NCI-H2171 (cell line): ENCODE results near the gene MICAL2.

Experiments used
- DNase-seq: peaks from one replicate; lab custom pipeline; 2025; lab: John Stamatoyannopoulos, UW

The MICAL2 gene, protein sequence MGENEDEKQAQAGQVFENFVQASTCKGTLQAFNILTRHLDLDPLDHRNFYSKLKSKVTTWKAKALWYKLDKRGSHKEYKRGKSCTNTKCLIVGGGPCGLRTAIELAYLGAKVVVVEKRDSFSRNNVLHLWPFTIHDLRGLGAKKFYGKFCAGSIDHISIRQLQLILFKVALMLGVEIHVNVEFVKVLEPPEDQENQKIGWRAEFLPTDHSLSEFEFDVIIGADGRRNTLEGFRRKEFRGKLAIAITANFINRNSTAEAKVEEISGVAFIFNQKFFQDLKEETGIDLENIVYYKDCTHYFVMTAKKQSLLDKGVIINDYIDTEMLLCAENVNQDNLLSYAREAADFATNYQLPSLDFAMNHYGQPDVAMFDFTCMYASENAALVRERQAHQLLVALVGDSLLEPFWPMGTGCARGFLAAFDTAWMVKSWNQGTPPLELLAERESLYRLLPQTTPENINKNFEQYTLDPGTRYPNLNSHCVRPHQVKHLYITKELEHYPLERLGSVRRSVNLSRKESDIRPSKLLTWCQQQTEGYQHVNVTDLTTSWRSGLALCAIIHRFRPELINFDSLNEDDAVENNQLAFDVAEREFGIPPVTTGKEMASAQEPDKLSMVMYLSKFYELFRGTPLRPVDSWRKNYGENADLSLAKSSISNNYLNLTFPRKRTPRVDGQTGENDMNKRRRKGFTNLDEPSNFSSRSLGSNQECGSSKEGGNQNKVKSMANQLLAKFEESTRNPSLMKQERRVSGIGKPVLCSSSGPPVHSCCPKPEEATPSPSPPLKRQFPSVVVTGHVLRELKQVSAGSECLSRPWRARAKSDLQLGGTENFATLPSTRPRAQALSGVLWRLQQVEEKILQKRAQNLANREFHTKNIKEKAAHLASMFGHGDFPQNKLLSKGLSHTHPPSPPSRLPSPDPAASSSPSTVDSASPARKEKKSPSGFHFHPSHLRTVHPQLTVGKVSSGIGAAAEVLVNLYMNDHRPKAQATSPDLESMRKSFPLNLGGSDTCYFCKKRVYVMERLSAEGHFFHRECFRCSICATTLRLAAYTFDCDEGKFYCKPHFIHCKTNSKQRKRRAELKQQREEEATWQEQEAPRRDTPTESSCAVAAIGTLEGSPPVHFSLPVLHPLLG

DNA sequence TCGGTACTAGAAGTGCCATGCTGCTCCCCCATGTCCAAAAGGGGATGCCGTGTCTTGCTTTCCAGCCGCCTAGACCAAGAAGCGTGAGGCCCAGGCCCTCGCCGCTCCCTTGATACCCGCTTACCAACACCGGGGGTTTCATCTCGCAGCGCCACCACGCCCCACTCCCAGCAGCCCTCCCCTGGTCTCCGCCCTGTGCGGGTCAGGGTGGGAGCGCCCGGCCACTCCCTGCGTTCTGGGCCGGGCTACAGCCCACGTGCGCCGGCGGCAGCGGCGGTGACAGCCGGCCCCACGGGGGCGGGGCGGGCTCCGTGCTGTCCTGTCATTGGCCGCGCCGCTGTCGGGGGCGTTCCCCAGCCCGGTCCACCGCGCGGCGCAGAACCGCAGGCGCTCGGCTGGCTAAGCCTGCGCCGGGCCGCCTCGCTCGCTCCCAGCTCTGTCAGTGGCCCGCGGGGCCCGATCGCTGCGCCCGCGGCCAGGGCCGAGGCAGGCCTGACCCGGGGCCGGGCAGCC, at the start of gene MICAL2:
Gene MICAL2 (plus strand): TSS at position 390 of the 513 bp plus-strand sequence. CDS start 51,566 bp downstream, outside the sequence.
- DNase-seq = peak; percentile 60

DNA sequence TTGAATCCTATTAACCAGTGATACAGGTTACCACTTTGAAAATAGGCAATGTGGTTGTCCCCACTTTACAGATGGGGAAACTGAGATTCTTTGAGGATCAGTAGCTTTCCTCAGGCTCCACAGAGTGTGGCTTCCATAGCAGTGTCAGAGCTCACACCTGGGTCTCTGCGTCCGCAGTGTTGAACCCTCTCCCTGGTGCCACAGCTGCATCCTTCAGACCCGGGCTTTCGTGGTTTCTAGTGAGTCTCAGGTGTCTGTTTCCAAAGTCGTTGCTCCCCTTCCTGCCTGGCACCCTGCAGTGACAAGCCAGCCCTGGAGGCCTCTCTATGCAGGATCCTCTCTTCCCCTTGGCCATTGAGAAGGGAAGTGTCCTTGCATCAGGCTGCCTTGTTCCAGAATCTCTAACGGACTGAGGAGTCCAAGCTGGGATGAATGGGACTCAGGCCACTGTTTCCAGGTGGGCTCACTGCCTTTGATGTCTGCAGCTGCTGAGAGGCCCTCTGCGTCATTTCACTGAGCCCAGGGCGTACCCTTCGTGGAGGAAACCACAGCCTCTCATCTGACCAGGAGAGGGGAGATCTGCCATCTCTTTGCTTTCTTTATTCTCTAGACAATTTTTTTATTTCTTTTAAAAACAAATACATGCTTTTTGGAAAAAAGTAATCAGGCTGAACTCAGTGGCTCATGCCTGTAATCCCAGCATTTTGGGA, 48.4 kb upstream of the MICAL2 start:
- no peak for DNase-seq

DNA sequence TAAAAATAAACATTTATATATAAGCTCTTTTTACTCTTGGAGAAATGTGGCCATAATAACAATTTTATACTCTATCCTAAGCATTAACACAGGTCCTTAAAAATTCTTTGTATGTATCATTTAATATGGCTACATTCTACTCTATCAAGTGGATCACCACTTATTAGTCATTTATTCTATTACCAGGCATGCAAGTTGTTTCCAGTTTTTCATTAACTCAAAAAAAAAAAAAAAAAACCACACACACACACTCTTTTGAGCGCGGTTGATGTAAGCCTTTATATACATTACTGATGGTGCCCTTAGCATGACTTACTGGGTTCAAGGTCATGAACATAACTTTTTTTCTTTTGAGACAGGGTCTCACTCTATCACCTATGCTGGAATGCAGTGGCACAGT, 47.1 kb upstream of the MICAL2 start:
- no peak for DNase-seq

DNA sequence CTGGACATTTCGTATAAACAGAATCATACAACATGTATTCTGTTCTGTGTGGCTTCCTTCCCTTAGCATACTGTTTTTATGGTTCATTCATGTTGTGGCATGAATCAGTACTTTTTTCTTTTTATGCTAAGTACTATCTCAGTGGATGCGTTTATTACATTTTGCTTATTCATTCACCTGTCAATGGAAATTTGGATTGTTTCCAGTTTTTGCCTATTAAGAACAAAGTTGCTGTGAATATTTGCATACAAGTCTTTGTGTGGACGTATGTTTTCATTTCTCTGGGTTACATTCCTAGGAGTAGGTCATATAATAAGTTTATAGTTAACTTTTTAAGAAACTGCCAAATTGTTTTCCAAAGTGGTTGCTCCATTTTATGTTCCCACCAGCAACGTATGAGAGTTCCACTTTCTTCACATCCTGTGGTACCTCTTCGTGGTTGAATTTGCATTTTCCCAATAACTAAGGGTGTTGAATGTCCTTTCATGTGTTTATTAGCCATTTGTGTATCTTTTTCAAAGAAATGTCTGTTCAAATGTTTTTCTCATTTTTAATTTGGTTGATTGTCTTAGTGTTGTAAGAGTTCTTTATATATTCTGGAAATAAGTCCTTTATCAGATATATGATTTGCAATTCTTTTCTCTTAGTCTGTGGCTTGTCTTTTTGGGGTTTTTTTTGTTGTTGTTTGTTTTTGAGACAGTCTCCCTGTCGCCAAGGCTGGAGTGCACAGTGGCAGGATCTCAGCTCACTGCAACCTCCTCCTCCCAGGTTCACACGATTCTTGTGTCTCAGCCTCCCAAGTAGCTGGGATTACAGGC, 46.0 kb upstream of the MICAL2 start:
- no peak for DNase-seq

DNA sequence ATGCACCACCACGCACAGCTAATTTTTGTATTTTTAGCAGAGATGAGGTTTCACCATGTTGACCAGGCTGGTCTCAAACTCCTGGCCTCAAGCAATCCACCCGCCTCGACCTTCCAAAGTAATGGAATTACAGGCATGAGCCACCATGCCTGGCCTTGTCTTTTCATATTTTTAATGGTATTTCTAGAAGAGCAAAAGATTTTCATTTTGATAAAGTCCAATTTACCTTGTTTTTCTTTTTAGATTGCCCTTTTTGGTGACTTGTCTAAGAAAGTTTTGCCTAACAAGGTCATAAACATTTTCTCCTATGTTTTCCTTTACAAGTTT, 45.5 kb upstream of the MICAL2 start:
- DNase-seq = no peak

DNA sequence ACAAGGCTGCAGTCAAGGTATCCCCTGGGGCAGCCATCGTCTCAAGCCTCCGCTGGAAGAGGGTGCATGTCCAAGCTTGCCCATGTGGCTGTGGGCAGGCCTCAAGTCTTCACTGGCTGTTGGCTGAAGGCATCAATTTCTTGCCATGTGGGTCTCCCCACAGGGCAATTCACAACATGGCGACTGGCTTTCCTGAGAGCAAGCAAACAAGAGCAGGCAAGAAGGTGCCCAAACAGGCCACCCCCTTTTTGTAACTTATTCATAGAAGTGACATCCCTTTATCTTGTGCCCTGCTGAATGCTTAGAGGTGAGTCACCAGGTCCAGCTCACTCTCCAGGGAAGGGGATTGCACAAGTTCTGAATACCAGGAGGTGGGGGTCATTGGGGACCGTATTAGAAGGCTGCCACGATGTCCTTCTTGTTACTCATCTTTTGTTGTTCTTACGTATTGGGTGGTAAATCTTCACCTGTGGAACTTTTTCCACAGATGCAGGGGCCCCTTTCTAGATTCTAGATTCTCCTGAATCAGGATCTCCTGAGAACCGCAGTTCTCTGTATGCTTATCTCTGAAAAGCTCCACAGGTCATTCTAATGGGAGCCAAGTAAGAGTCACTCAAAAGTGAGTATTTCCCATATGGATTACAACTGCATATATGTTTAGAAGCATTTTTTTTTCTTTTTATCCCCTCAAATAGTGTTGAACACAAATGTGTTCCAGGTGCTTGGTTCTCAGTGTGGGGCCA, 44.2 kb upstream of the MICAL2 start:
- no peak for DNase-seq

DNA sequence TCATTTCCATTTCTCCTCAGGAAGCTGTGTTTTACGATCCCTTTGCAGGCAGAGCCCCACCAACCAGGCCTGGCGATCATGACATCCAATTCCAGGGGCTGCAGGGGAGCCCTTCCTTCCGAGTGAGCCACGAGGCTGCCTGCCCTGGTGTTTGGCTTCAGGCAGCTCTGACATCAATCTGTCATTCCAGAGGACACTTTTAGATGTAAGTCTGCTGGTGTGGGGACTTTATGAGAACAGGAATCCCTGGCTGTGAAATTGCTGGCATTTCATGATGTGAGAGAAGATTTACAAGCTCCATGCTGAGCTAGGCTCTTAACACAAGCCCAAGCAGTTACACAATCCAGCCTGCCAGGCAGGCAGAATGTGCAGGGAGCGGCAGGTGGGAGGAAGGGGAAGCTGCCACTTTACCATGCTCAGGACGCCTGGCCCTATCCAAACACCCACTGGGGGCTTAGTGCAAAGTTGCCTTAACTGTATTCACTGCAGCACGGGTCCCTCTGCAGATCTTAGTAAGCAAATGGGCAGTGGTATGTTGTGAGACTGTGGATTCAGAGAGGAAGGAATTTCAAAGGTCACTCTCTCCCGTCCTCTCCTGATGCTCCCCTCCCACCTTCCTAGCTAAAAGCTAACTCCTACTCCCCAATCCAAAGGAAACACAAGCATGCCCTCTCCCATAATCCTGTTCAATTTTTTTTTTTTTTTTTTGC, 43.4 kb upstream of the MICAL2 start:
- no peak for DNase-seq

DNA sequence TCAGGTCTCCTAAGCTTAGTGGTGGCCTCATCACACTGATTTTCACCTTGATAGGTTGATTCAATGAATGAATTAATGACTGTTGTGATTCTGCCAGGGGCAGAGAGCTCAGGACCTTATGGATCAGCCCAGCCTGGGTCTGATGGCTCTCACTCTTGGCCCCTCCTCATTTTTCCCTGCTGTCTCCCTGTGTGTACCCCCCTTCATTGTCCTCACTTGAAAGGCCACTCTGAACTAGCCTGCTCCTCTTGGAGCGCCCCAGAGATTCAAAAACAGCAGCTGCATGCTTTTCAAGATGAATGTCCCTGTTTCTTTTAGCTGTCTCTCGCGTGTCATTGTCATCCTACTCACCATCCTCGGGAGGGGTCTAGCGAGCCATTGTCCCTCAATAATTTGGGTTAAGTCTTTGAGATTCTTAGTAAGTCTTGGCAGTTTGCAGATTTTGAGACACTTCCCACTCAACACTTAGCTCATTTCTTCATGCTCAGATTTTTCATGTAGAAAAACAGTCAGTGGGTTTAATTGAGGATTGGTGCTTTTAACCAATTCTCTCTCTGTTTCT, 42.5 kb upstream of the MICAL2 start:
- DNase-seq = no peak

DNA sequence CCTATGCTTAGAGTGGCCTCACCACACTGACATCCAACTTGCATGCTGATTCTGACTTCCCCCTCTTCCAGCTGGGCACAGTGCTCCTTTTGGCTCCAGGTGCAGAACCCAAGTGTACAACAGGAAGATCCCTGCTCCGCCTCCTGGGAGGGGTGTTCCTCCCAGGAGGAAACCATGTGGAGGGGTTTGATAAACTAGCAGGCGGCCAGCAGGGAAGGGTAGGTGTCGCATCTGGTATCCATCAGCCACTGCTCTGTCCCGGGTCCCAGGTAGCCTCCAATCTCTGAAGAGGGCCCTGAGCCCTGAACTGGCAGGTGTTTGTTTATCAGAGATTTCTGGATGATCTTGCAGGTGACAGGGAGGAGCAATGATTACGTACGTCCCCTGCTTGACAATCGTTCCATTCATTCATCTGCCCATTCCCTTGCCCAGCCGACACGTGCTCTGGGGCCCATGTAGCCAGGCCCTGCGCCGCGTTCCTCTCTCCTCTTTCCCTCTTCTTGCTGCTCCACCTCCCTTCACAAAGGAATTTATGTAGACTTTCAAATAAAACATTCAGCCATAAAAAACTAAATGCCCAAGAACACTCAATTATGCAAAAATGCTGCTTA, 41.2 kb upstream of the MICAL2 start:
- no peak for DNase-seq

DNA sequence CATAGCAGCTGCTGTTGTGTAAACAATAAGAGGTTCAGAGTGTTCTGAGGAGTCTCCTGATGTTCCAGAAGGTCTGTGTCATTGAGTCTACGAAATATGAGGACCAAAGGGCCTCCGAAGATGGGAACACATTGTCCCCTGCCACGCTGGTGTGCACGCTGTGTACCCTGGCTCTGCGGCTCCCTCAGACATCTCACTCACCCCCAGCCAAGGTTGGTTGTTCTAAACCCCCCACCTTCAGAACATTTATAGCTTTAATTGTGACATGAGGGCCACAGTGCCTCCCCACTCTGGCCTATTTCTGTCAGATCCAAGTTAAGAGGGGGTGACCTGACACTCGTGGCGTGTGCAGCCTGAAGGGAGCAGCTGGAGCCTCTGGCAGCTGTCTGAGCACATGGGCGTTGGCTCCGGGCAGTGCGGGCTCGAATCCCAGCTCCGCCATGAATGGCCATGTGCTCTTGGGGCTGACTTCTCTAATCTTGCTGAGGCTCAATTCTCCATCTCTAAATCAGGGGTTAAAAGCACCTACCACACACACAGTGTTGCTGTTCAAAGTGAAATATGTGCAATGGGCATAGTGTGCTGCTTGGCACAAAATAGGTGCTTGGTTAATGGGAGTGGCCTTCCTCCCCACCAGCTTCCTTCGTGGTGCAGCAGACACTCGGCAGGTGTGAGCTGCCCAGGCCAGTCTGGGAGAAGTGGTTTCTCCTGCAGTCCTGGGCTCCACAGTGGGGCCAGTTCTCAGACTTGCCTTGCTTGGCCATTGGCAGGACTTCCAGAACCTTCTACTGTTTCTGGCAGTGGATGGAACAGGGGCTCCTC, 39.7 kb upstream of the MICAL2 start:
- no peak for DNase-seq

DNA sequence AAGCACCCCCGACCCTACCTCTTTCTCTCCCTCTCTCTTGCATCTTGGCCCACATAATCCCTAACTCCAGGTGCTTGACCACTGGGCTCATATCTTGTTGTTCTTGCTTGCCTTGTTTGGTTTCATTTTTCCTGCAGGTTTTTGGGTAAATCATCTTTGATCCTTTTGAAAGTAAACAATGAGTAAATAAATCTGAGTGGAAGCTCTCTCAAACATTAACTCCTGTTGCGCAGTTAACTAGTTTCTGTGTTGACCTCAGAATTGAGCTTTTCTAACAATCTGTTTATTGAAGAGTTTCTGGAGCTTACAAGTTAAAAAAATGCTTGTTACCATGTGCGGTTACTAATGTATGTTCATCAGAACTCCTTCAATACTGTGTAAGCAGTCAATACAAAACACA, 38.8 kb upstream of the MICAL2 start:
- no peak for DNase-seq

DNA sequence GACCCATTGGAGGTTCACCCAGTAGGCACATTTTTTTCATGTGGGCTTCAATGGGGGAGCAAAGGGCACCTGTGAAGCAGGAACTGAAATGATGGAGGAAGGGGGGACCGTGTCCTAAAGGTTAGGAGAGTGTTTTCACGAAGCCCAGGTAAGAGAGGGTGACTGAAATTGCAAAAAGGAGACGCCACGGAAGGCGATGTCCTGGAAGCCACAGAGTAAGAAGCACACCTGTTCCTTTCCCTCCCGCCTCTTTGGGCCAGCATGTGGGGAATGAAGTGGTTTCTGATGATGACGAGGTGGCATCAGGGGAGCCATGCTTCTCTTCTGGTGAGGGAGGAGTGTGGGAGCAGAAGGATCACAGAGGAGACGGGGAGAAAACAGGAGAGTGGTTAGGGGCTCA, 37.0 kb upstream of the MICAL2 start:
- no peak for DNase-seq

DNA sequence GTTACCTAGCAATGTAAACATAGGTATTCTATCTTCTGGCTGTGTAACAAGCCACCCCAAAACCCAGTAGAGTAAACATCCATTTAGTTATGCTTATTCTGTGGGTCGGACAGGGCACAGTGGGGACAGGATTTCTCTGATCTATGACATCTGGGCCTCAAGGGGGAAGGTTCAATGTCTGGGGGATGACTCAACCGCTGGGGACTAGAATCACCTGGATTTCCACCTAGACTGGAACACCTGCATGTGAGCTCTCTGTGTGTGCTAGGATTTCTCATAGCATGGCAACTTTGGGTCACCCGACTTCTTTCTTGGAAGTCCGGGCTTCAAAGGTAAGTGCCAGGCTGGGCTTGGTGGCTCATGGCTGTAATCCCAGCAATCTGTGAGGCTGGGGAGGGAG, 36.5 kb upstream of the MICAL2 start:
- DNase-seq = no peak

DNA sequence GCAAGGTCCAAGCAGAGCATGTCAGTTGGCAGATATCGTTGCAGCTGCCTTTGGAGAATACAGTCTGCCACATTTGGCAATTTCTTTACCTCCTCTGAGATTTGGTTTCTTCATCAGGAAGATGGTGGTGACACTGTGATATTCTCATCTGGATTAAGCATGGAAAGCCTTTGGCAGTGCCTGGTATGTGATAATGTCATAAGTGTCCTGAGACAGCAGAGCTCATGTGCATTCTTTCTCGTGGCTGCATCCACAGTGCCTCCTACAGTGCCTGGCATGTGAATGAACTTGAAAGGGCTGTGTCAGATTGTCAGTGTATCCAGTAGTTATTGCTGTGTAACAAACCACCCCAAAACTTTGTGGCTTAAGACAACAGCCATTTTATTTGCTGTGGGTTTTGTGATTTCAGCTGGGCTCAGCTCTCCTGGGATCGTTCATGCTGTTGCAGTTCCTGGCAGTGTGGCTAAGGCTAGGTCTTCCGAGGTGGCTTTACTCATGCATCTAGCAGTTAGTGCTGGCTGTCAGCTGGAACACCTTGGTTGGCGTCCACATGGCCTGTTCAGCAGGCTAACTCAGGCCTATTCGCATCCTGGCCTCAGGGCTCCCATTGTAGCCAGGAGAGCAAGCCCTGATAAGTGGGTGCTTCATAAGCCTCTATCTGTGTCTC, 35.7 kb upstream of the MICAL2 start:
- no peak for DNase-seq

DNA sequence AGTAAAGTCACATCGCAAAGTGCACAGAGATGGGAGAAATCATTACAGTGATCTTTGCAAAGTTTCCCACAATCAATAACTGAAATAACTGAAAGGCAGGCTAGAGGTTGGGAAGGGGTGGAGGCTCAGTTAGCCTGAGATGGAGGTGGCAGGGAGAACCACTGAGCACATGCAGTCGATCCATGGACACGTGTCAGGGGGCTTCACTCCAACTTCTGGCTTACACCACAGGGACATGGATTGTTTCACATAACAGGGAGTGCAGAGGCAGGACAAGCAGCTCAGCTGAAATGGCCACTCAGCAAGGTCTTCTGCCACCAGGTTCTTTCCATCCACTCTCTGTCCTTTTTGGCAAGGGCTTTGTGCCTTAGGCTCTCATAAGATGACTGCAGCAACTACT, 35.1 kb upstream of the MICAL2 start:
- DNase-seq = no peak

DNA sequence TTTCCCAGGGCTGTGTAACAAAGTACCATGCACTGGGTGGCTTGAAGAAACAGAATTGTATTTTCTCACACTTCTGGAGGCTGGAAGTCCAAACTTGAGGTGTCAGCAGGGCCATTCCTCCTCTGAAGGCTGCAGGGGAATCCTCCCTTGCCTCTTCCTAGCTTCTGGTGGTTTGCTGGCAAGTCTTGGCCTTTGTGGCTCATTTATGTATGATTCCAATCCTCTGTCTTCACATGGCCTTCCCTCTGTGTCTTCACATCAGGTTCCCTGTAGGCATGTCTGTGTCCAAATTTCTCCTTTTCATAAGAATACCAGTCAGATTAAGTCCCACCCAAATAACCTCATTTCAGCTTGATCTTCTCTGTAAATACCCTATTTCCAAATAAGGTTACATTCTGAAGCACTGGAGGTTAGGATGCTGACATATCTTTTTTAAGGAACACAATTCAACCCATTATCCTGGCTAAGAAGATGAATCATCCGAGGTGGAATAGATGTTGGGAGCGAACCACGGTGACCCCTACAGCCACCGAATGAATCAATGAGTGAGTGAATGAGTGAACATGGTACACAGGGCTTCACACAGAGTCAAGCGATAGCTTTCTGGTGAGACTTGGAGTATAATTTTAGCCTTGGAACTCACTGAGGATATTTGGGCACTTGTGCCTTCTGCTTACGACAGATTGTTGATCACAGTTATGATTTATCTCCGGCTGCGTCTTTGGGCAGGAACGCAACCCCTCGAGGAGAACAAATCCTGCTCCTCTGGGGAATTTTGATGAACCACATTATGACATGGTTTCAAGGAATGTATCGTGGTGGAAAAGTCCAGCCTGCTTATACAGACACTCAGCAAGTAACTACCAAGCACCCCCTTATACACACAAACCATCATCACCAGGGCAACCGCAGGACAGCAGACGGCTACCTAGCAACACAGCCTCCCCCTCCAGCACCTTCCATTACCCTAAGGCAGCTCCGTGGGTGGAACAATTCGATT, 34.3 kb upstream of the MICAL2 start:
- DNase-seq = no peak
